HEK293 (cell line): Measurements from ENCODE around the gene GPX3.

Experiments used
- CTCF ChIA-PET: fragments of 350-600 bp; formaldehyde crosslinking; extraction: SDS; loops from one replicate; lab custom pipeline; 2021; ENCODE audit warnings: antibody characterized with exemption; lab: Yijun Ruan, JAX
- POLR2A ChIA-PET: fragments of 300-600 bp; formaldehyde crosslinking; extraction: SDS; loops from one replicate; lab custom pipeline; 2020; ENCODE audit warnings: antibody characterized with exemption, inconsistent platforms; lab: Yijun Ruan, JAX
- H3K27ac ChIP-seq: fragments of 200-500 bp; sonication (Bioruptor generic); 2 replicates; pipeline ENCODE4 v1.5.1; 2014; ENCODE audit warnings: low read depth, low read length, control low read depth, inconsistent platforms; ENCODE audit errors: extremely low read depth
- H3K36me3 ChIP-seq, 2 experiments: fragments of 200-500 bp in 1 of 2; sonication (Bioruptor generic) in 1 of 2; 1 replicate in 1 of 2; 2 replicates in 1 of 2; pipeline ENCODE4 v1.5.1; 2014 to 2017; ENCODE audit warnings: inconsistent platforms in 2 of 2, low read length in 2 of 2; ENCODE audit not compliant: control insufficient read depth in 2 of 2, insufficient read depth in 1 of 2
- H3K4me1 ChIP-seq: fragments of 200-500 bp; sonication (Bioruptor generic); 2 replicates; pipeline ENCODE4 v1.5.1; 2014; ENCODE audit warnings: mild to moderate bottlenecking, low read length, inconsistent platforms; ENCODE audit not compliant: control insufficient read depth, insufficient read depth
- H3K4me3 ChIP-seq: 2 replicates; pipeline ENCODE4 v1.5.1; 2011; ENCODE audit warnings: low read depth, mild to moderate bottlenecking, control low read depth, low read length, moderate library complexity
- H3K9me3 ChIP-seq: fragments of 200-500 bp; sonication (Bioruptor generic); 2 replicates; pipeline ENCODE4 v1.5.1; 2014; ENCODE audit warnings: low read depth, low read length, inconsistent platforms; ENCODE audit not compliant: control insufficient read depth, insufficient read depth
- AEBP2 ChIP-seq: fragments of 450-650 bp; formaldehyde crosslinking; IDR thresholded peaks from 2 replicates; pipeline ENCODE4 v1.5.1; 2016; ENCODE audit warnings: missing biosample characterization, missing genetic modification characterization, borderline replicate concordance
- GLIS2 ChIP-seq: fragments of 450-650 bp; formaldehyde crosslinking; IDR thresholded peaks from 2 replicates; pipeline ENCODE4 v1.5.1; 2016; ENCODE audit warnings: missing biosample characterization, missing genetic modification characterization
- HOXD13 ChIP-seq: sonication (generic); formaldehyde crosslinking; IDR thresholded peaks from 2 replicates; pipeline ENCODE4 v1.8.0; 2022; ENCODE audit warnings: missing genetic modification reagents, borderline replicate concordance
- INSM2 ChIP-seq: fragments of 450-650 bp; formaldehyde crosslinking; IDR thresholded peaks from 2 replicates; pipeline ENCODE4 v1.5.1; 2016; ENCODE audit warnings: missing biosample characterization, missing genetic modification characterization
- OVOL3 ChIP-seq: fragments of 450-650 bp; formaldehyde crosslinking; IDR thresholded peaks from 2 replicates; pipeline ENCODE4 v1.5.1; 2016; ENCODE audit warnings: missing biosample characterization, missing genetic modification characterization
- ZBTB7A ChIP-seq: fragments of 450-650 bp; formaldehyde crosslinking; IDR thresholded peaks from 2 replicates; pipeline ENCODE4 v1.5.1; 2016; ENCODE audit warnings: low read depth, missing biosample characterization, missing genetic modification characterization
- ZFP37 ChIP-seq: fragments of 450-650 bp; formaldehyde crosslinking; IDR thresholded peaks from 2 replicates; pipeline ENCODE4 v1.5.1; 2016; ENCODE audit warnings: missing biosample characterization, missing genetic modification characterization
- ZFP41 ChIP-seq: fragments of 450-650 bp; formaldehyde crosslinking; IDR thresholded peaks from 2 replicates; pipeline ENCODE4 v1.5.1; 2016; ENCODE audit warnings: missing biosample characterization, missing genetic modification characterization, borderline replicate concordance
- ZNF248 ChIP-seq: fragments of 450-650 bp; formaldehyde crosslinking; IDR thresholded peaks from 2 replicates; pipeline ENCODE4 v1.5.1; 2017; ENCODE audit warnings: missing biosample characterization, missing genetic modification characterization
- ZNF350 ChIP-seq: fragments of 450-650 bp; formaldehyde crosslinking; IDR thresholded peaks from 2 replicates; pipeline ENCODE4 v1.5.0; 2017; ENCODE audit warnings: missing biosample characterization, mild to moderate bottlenecking, missing genetic modification characterization
- ZNF426 ChIP-seq: fragments of 450-650 bp; formaldehyde crosslinking; IDR thresholded peaks from 2 replicates; pipeline ENCODE4 v1.5.1; 2017; ENCODE audit warnings: missing biosample characterization, missing genetic modification characterization, mild to moderate bottlenecking, inconsistent platforms, moderate library complexity
- ZNF473 ChIP-seq: fragments of 450-650 bp; formaldehyde crosslinking; IDR thresholded peaks from 2 replicates; pipeline ENCODE4 v1.5.1; 2017; ENCODE audit warnings: missing biosample characterization, missing genetic modification characterization
- ZNF488 ChIP-seq: fragments of 450-650 bp; formaldehyde crosslinking; IDR thresholded peaks from 2 replicates; pipeline ENCODE4 v1.5.1; 2016; ENCODE audit warnings: missing biosample characterization, missing genetic modification characterization
- ZNF518A ChIP-seq: fragments of 450-650 bp; formaldehyde crosslinking; conservative IDR thresholded peaks from 2 replicates; pipeline ENCODE4 v1.5.1; 2016; ENCODE audit warnings: low read depth, missing biosample characterization, missing genetic modification characterization
- ZNF624 ChIP-seq: fragments of 450-650 bp; formaldehyde crosslinking; IDR thresholded peaks from 2 replicates; pipeline ENCODE4 v1.5.1; 2017; ENCODE audit warnings: missing biosample characterization, missing genetic modification characterization
- ZNF776 ChIP-seq: fragments of 450-650 bp; formaldehyde crosslinking; IDR thresholded peaks from 2 replicates; pipeline ENCODE4 v1.5.0; 2017; ENCODE audit warnings: missing biosample characterization, missing genetic modification characterization, borderline replicate concordance
- ZSCAN30 ChIP-seq: fragments of 450-650 bp; IDR thresholded peaks from 2 replicates; pipeline ENCODE4 v1.5.1; 2018; ENCODE audit warnings: missing biosample characterization, mild to moderate bottlenecking, missing genetic modification characterization, moderate library complexity

The GPX3 gene

GRCh38 chr5:151023651-151024050 is 3.3 kb downstream of the GPX3 start:
- TF ChIP-seq INSM2 (tag by site-specific recombination) (no peak), ZNF488 (no peak), AEBP2 (tag by site-specific recombination) (no peak), ZFP41 (tag by site-specific recombination) (no peak), HOXD13 (CRISPR knock-in tag) (no peak), ZNF624 (tag by site-specific recombination) (no peak), ZNF776 (tag by site-specific recombination) (no peak), ZNF518A (tag by site-specific recombination) (no peak), ZSCAN30 (tag by site-specific recombination) (no peak)
- CTCF ChIA-PET = no interaction called here
- Histone ChIP-seq H3K4me1 (no peaks in the 10 kb centered on the region), H3K27ac (no peak overlapping the region), H3K4me3 (no peak overlapping the region), H3K9me3 (no peaks in the 10 kb centered on the region), H3K36me3 (peaks cover 0 to 27% of the 10 kb centered on the region in 2 experiments; a peak in 1 of 3 replicates)
- POLR2A ChIA-PET = no interaction called here

GRCh38 chr5:151024440-151025249 is 4.3 kb downstream of the GPX3 start:
- H3K27ac ChIP-seq = no peak overlapping the region
- CTCF ChIA-PET = interaction anchor here (1.0 kb wide), 1 partner anchor 143 kb away, joined by 4 read pairs; no protein-coding TSS in a partner anchor

More at GRCh38 chr5:151024440-151025249, 4.3 kb downstream of the GPX3 start:
- POLR2A ChIA-PET = no interaction called here
- Histone ChIP-seq H3K4me1 (no peaks in the 10 kb centered on the region), H3K4me3 (no peak overlapping the region), H3K9me3 (no peaks in the 10 kb centered on the region), H3K36me3 (peaks cover 0 to 31% of the 10 kb centered on the region in 2 experiments; a peak in 2 of 3 replicates)
- no peak for TF ChIP-seq GLIS2 (tag by site-specific recombination)
- TF ChIP-seq ZNF248 (tag by site-specific recombination) = no peak
- no peak for TF ChIP-seq ZNF426
- TF ChIP-seq OVOL3 (tag by site-specific recombination) = no peak
- no peak for TF ChIP-seq ZNF776 (tag by site-specific recombination)
- TF ChIP-seq ZFP37 (tag by site-specific recombination) = no peak
- TF ChIP-seq ZNF350 (tag by site-specific recombination) = no peak
- no peak for TF ChIP-seq ZNF473 (tag by site-specific recombination)
- no peak for TF ChIP-seq ZBTB7A (tag by site-specific recombination)
